ENCODE results near the gene PRKG1.

DNA sequence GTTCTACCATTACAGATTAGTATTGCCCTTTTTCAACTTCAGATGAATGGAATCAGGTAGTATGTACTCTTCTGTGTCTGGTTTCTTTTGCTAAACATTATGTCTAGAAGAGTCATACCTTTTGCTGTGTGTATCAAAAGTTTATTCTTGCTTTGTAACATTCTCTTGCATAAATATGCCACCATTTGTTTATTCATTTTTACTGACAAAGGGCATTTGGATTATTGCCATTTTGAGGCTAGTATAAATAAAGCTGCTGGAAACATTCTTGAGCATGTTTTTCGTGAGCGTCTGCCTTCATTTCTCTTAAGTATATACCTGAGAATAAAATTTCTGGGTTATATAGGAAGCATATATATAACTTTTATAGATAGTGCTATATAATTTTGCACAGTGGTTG lies 746.8 kb downstream of the PRKG1 start:
- TF ChIP-seq, protein P1, sequence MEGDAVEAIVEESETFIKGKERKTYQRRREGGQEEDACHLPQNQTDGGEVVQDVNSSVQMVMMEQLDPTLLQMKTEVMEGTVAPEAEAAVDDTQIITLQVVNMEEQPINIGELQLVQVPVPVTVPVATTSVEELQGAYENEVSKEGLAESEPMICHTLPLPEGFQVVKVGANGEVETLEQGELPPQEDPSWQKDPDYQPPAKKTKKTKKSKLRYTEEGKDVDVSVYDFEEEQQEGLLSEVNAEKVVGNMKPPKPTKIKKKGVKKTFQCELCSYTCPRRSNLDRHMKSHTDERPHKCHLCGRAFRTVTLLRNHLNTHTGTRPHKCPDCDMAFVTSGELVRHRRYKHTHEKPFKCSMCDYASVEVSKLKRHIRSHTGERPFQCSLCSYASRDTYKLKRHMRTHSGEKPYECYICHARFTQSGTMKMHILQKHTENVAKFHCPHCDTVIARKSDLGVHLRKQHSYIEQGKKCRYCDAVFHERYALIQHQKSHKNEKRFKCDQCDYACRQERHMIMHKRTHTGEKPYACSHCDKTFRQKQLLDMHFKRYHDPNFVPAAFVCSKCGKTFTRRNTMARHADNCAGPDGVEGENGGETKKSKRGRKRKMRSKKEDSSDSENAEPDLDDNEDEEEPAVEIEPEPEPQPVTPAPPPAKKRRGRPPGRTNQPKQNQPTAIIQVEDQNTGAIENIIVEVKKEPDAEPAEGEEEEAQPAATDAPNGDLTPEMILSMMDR (IDR thresholded peaks at IDR 0.05; ENCODE audit: borderline replicate concordance, extremely low read depth, low read length, poor library complexity, severe bottlenecking) = no peak
- TF ChIP-seq EZH2 (IDR thresholded peaks at IDR 0.05; ENCODE audit: borderline replicate concordance, low read depth, low read length, severe bottlenecking) = no peak
